Epidermal melanocyte (primary cell): Measurements from ENCODE around the gene EIF5A.

ENCODE experiments used
- DNase-seq: peaks from one replicate; pipeline ENCODE4 v3.0.0; 2011; ENCODE audit warnings: low spot score; ENCODE audit not compliant: insufficient read length

The EIF5A gene

GRCh38 chr17:7284911-7285310 is 22.5 kb upstream of the EIF5A start:
- no peak for DNase-seq

- no peak for DNase-seq
Measured at GRCh38 chr17:7285679-7286078, 21.7 kb upstream of the EIF5A start.

GRCh38 chr17:7289256-7290032 is 18.0 kb upstream of the EIF5A start:
- DNase-seq, result peak; percentile 15

GRCh38 chr17:7290166-7290565 is 17.3 kb upstream of the EIF5A start:
- no peak for DNase-seq

GRCh38 chr17:7290685-7291084 is 16.7 kb upstream of the EIF5A start:
- peak; percentile 12 for DNase-seq

GRCh38 chr17:7292194-7292593 is 15.2 kb upstream of the EIF5A start:
- peak; percentile 9 for DNase-seq

GRCh38 chr17:7292729-7293128 is 14.7 kb upstream of the EIF5A start:
- peak; percentile 9 for DNase-seq

- DNase-seq, result peak; percentile 17
Measured at GRCh38 chr17:7293159-7293558, 14.3 kb upstream of the EIF5A start.

- DNase-seq, result peak; percentile 14
Measured at GRCh38 chr17:7293816-7294613, 13.4 kb upstream of the EIF5A start.

- DNase-seq, result peak; percentile 49
Measured at GRCh38 chr17:7294614-7295153, 12.7 kb upstream of the EIF5A start, which contains the start of gene YBX2. YBX2 (minus strand) TSS chr17:7294639; CDS start chr17:7294500, 139 bp downstream.

GRCh38 chr17:7295230-7296180 is 11.9 kb upstream of the EIF5A start:
- DNase-seq, result peak; percentile 2

GRCh38 chr17:7296189-7296861 is 11.1 kb upstream of the EIF5A start:
- peak; percentile 87 for DNase-seq

GRCh38 chr17:7304179-7304578 is 3.2 kb upstream of the EIF5A start:
- DNase-seq, result no peak

GRCh38 chr17:7307686-7308624 is 527 bp downstream of the EIF5A start:
- no peak for DNase-seq

- DNase-seq, result peak; percentile 91
Measured at GRCh38 chr17:7308625-7309433, 1.4 kb downstream of the EIF5A start.

- no peak for DNase-seq
Measured at GRCh38 chr17:7309628-7310027, 2.2 kb downstream of the EIF5A start.

- DNase-seq, result no peak
Measured at GRCh38 chr17:7311110-7311705, 3.8 kb downstream of the EIF5A start.

GRCh38 chr17:7312432-7313087 is 5.1 kb downstream of the EIF5A start:
- DNase-seq, result no peak
